DOHH2 (cell line): ENCODE measurements around the gene PRDM7.

Source experiments
- EZH2phosphoT487 ChIP-seq: fragments of 200-600 bp; sonication (generic); IDR thresholded peaks from 2 replicates; pipeline ENCODE4 v1.6.1; 2017; ENCODE audit warnings: borderline replicate concordance, mild to moderate bottlenecking, antibody characterized with exemption, low read length, moderate library complexity, mixed read lengths
- TF ChIP-seq, protein P1 (sequence below): fragments of 200-600 bp; sonication (generic); IDR thresholded peaks from one replicate; pipeline ENCODE4 v1.5.1; 2014; ENCODE audit warnings: antibody characterized with exemption, mild to moderate bottlenecking, low read depth, low read length; ENCODE audit not compliant: poor library complexity, severe bottlenecking

DNA sequence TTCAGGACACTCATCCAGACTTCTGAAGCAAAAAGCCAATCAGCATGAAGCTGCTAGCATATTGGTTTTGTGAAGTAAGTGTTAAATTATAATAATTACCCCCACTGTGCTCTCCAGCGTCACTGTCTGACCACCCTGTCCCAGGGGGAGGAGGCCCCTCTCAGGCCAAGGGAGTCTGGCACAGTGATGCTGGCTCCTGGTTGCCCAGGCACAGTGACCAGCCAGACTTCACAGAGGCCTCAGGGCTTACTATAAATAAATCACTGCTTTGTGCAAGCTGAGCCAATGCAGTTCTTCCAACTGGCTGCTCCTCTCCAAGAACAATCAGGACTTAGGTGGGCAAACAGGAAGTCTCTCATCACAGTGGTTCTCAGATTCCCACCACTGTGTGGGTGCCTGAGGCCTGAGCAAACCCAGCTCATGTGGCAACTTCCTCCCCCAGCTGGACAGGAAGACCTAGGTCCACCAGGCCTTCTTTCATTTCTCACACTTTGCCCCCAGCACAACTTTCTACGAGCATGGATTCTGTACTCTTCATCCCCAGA, 56.2 kb downstream of the PRDM7 start:
- TF ChIP-seq, protein P1, sequence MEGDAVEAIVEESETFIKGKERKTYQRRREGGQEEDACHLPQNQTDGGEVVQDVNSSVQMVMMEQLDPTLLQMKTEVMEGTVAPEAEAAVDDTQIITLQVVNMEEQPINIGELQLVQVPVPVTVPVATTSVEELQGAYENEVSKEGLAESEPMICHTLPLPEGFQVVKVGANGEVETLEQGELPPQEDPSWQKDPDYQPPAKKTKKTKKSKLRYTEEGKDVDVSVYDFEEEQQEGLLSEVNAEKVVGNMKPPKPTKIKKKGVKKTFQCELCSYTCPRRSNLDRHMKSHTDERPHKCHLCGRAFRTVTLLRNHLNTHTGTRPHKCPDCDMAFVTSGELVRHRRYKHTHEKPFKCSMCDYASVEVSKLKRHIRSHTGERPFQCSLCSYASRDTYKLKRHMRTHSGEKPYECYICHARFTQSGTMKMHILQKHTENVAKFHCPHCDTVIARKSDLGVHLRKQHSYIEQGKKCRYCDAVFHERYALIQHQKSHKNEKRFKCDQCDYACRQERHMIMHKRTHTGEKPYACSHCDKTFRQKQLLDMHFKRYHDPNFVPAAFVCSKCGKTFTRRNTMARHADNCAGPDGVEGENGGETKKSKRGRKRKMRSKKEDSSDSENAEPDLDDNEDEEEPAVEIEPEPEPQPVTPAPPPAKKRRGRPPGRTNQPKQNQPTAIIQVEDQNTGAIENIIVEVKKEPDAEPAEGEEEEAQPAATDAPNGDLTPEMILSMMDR: no peak
- TF ChIP-seq EZH2phosphoT487: no peak
